HG03196 (cell line): ENCODE data around the gene TFEB.

Experiments
- ATAC-seq: cut with Tn5 transposase; IDR thresholded peaks from one replicate; pipeline ENCODE4 v1.9.1; 2021; ENCODE audit not compliant: unreplicated experiment

The TFEB gene

GRCh38 chr6:41735427-41736185 lies at the start of gene TFEB:
Gene TFEB, minus strand, starts transcription at chr6:41735608. Its CDS starts 44,395 bp downstream, at chr6:41691213.
- ATAC-seq = peak; percentile 45

GRCh38 chr6:41784581-41785171 lies 49.3 kb upstream of the TFEB start:
- ATAC-seq = no peak

DNA sequence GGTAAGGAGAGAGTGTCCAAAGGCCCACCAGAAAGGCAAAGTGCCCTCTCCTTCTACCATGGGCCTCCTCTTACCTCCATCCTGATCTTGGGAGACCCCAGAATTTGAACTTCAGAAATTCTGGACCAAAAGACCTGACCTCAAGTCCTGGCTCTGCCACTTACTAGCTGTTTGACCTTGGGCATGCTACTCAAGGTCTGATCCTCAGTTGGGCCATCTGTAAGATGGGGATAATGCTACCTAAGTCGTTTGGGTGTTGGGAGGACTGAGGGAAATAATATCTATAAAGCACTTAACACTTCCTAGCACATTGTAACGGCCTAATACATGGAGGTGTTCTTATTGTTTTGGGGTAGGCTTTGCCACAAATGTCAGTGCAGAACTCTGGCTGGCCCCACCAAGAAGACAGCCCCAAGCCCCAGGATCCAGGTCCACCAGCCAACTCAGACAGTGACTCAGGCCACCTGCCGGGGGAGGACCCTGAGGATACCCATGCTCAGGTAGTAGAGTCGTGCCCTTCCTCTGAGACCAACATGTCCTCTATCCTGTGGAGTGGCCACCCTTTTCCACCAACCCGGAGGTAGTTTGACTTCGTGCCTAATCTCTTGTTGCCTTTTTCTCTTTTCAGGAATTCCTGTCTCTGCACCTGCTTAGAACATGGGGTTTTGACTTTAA lies 47.8 kb upstream of the TFEB start:
- ATAC-seq = no peak

DNA sequence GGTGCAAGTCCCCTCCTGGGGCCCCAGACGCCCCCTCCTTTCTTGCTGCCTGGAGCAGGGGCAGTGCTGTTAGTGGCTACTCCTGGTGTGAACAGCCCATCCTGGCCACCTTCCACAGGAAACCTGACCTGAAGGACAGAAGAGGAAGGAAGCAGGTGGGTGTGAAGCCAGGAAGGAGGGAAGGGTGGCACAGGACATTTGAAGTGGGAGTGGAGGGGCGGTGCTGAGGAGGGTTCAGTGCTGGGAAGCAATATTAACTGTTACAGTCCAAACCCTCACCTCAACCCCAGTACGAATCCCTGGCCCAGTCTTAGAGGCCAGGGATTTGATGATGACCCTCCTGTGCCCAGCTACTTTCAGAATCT lies 45.9 kb upstream of the TFEB start:
- no peak for ATAC-seq

DNA sequence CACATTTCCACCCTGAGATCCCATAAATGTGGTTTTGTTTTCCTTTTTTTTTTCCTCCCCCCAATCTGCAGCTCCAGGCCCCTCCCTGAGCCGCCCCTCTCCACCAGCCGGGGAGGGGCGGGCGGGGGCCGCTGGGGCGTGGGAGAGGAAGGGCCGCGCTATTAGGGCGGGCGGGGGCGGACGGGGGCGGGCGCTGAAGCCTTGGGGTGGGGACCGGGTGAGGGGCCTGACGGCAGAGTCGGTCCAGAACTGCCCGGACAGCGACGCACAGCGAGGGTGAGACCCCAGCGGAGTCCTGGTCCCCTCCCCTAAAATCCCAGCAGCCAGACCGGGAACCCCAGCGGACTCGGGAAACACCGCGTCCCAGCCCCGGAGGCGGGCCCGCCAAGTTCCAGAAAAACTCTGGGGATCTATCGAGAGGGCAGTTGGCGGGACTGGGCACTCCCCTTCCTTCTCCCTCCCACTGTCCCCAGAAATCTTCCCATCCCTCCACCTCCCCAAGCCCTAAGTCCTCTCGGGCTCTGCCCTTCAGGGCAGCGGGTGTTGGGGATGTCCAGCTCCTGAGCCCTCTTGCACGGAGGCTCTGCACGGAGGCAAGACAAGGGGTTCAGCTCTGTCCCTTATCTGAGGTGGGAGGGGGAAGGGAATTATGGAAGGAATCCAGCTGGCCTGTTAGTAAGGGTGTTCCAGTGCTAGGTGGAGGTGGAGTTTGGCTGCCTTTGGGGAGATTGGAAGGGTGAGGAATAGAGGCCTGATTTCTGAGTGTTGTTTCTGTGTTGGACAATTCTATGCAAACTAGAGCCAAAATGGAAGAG lies 45.4 kb upstream of the TFEB start, which contains the start of gene PRICKLE4:
TSS of gene PRICKLE4 (plus strand) at position 232 of the 815 bp plus-strand sequence. CDS start 2,692 bp downstream, outside the sequence.
- no peak for ATAC-seq

DNA sequence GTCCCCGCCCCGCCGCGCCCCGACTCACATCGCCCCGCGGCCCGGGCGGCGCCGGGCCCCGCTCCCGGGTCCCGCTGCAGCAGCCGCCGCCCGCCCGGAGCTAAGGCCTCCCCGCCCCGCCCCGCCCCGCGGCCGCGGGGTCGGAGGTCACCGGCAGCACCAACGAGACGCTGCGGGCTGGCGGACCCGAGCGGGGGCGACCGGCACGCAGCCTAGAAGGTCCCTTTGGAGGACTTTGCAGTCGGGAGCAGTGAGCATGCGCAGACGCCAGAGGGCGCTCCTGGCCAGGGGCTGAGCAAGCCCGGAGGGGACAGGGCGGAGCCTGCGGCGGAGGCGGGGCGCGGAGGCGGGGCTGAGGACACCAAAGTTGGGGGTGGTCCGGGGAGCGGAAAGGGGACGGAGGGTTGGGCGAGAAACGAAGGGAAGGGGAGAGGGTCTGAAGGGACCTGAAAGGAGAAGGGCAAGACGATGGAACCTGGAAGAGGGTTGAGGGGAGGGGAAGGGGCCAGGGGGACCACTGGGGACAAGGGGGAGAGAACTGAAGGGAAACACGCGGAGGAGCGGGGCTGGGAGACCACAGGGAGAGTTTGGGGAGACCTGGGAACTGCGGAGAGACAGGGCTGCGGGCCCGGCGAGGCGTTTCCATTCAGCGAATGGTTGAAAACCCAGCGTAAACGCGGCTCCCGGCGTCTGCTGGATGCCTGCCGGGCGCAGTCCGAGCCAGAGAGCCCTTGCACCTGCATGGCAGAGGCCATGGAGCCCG lies 44.6 kb upstream of the TFEB start, which contains the start of gene FRS3:
TSS of gene FRS3 (minus strand) at position 113 of the 763 bp plus-strand sequence. CDS start 2,913 bp downstream, outside the sequence.
- peak; percentile 92 for ATAC-seq

- ATAC-seq = no peak
These were observed 43.9 kb upstream of the TFEB start for GRCh38 chr6:41779336-41779735.

GRCh38 chr6:41778895-41779294 lies 43.5 kb upstream of the TFEB start:
- no peak for ATAC-seq

DNA sequence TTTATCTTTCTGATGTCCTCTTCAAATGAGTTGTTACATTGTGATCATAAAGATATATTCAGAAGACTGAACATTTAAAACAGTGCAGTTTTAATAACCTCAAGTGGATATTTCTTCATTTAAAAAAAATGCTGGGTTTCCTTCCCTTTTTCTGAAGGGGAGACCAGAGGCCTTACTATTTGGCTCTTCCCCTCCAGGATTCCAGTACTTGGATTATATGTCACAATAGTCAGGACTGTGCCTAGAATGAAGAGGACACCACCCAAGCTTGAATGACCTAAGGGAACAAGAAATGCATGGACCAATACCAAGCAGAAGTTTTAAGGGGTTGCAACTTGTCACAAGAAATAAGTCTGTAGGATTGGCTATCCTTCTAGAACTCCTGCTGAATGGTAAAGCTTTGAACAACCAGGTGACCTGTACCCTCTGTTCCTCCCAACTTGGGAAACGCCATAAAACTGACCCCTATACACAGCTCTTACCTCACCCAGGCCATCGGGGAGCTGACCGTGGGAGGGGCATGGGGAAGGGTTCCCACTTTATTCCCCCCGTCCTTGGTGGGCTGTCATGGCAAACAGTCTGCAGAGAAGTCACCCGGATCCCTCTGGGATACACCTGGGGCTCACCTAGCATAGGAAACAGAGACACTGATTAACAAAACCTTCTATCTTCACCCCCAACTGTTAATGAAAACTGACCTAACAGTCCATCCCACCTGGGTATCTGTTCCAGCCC lies 42.3 kb upstream of the TFEB start:
- ATAC-seq = no peak

- ATAC-seq = no peak
These were observed 40.0 kb upstream of the TFEB start for GRCh38 chr6:41775293-41775882.

GRCh38 chr6:41774841-41775240 lies 39.4 kb upstream of the TFEB start:
- no peak for ATAC-seq

DNA sequence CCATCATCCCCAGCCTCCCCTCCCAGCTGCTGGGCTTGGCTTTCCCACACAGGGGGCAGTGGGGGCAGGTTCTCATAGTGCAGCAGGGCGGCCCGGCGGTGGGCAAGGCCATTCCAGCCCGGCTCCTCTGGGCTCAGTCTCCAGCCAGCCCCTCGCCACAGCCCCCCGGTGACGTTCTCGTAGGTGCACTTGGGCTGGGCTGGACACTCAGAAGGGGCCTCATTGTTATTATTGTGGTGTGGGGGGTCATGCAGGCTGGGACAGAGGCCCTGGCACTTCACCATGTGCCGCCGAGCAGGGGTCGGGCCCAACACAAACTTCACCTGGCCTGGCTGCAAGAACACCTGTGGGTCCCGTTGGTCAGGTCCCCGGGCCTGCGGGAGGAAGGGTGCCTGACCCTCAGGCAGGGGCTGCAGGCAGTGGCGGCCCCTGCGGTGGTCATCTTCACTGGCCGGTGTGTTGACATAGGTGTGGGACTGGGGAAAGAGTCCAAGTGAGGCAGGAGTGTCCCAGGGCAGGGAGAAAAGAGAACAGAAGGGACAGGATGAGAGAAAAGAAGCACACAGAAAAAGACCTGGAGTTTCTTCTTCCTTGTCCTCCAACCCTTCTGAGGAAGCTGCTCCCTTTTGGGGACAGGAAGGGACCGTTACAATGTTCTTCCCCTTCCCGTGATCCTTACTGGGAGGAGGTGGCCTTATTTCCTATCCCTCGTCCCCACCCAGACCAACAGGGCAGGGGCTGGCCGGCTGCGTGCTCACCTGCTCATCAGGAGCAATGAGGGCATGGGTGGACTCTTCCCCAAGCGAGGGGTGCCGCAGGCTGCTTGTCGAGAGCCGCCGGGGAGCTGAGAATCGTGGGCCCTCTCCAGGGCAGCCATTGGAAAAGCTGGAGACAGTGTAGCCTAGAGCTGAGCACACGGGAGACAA lies 35.9 kb upstream of the TFEB start:
- ATAC-seq = no peak

GRCh38 chr6:41770381-41771057 lies 35.1 kb upstream of the TFEB start:
- no peak for ATAC-seq

DNA sequence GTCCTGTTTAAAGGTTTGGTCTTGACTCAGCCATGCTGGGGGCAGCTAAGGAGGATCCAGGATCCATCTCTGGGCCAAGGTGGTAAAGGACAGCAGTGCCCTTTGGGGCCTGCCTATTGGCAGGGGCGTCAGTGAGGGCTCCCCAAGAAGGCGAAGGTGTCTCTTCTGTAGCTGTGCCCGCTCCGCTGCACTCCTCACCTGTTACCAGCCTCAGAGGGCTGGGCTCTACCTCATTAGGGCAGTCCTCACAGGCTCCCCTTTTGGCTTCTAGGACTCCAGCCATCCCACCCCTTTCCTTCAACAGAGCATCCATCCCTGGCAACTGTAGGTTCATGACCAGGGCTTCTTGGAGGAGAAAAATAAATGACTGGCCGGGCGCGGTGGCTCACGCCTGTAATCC lies 34.0 kb upstream of the TFEB start:
- ATAC-seq = no peak

DNA sequence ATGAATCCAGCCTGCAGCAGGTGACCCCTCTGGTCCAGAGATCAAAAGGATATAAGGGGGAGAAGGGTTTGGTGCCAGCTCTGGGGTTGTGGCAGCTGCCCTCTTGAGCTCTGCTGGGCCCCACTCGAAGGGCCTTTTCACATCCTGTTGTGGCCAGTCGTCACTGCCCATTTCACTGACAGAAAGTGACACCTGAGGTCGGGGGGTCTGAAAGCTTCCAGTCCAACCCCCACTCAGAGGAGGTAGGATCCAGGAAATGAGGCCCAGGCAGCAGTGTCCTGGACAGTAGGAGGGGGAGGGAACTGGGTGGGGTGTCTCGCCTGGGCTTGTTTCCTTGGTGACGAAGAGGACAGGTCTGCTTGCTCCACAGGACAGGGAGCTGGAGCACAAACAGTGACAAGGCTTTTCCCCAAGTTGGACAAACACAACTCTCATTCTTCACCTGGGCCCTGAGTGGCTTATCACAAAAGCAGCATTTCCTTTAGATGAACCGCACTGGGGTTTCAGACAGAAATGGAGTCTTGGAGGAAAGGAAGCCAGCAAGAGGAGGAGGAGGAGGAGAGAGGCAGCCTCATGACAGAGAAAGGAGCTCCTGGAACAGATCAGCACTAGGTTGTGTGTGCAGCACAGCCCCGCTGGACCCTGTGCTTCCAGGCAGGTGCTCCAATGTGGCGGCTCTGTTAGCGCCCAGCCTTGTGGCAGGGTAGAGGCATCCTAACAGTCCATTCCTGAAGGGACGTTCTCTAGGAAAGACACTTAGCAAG lies 33.3 kb upstream of the TFEB start:
- ATAC-seq = no peak

DNA sequence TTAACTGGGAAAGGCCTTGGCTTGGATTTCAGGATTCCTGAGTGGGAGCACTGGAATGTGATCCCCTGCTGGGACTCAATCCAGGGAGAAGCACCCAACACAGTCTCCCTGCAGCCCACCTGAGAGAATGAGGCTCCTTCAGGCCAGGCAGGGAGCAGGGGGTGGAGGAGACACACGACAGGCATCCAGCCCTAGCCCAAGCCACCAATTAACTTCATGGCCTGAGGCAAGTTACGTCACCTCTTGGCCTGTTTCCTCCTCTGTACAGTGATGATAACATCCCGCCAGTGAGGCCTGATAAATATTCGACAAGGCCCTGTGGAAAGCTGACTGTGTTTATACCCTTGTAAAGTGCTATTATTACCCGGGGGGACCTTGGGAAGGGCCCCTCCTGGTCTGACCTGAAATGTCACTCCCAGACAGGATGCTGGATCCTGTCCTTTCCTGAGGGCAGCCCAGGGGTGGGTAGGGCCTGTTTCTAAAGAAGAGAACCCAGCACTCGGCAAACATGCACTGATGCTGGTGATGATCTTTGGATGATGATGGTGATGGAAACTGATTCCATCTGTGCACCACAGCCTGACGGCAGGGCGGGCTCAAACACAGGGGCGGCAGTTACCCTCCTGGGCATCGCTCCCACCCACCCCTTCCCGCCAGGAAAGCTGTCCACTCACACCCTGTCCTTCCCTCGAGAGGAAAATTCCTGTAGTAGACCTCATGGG lies 31.9 kb upstream of the TFEB start:
- no peak for ATAC-seq
